HCT116 (cell line): ENCODE data around the gene FAM193A. TPM values are rescaled to one million over a fixed set of nuclear protein-coding genes. Genes with fewer than 3 reads are reported as not detected.
A peak's percentile ranks its signal among the peaks of the same experiment; 100 is the strongest.

Experiments used
- ATAC-seq: fragments of 200-7000 bp; cut with Tn5 transposase; 2 replicates; pipeline ENCODE4 v1.9.1; 2020; ENCODE audit warnings: mild to moderate bottlenecking, moderate library complexity
- BruUV-seq: library from RNA; stranded (reverse); fragments of 400-500 nt; replicated peaks from 2 replicates; lab custom pipeline; 2021; lab: Mats Ljungman, UMichigan
- CTCF ChIA-PET: fragments of 300-600 bp; sonication (Branson Sonifier 250); formaldehyde crosslinking; loops from one replicate; lab custom pipeline; 2021; ENCODE audit warnings: antibody characterized with exemption; lab: Charles Lee
- POLR2A ChIA-PET: fragments of 300-600, 350-600 bp; sonication (Branson Sonifier 250); formaldehyde crosslinking; loops from one replicate; lab custom pipeline; 2021; ENCODE audit warnings: antibody characterized with exemption; lab: Charles Lee
- RAD21 ChIA-PET, 2 experiments: fragments of 300-600 bp; sonication (Branson Sonifier 250); formaldehyde crosslinking; loops; one replicate each; lab custom pipeline; 2023; ENCODE audit warnings: low total read pairs in 2 of 2; ENCODE audit not compliant: uncharacterized antibody in 2 of 2, unreplicated experiment in 2 of 2, low non-redundant PET in 1 of 2; lab: Charles Lee
- DNase-seq: peaks from one replicate; pipeline ENCODE4 v3.0.0-alpha.2; 2010; ENCODE audit warnings: low read depth, low spot score
- H2AFZ ChIP-seq: fragments of 200-600 bp; shearing (Covaris generic), sonication (generic); 2 replicates; pipeline ENCODE4 v1.6.1; 2017; ENCODE audit warnings: low read depth, mixed run types, mixed read lengths, antibody characterized with exemption, low read length; ENCODE audit not compliant: poor library complexity, severe bottlenecking
- H3K27ac ChIP-seq: 2 replicates; pipeline ENCODE4 v1.5.1; 2012; ENCODE audit warnings: low read depth, low read length
- H3K27me3 ChIP-seq: fragments of 200-600 bp; sonication (generic); 2 replicates; pipeline ENCODE4 v1.6.1; 2016; ENCODE audit warnings: mixed run types, low read length, mixed read lengths; ENCODE audit not compliant: insufficient read depth
- H3K36me3 ChIP-seq, 2 experiments: fragments of 200-500 bp in 1 of 2; fragments of 200-600 bp in 1 of 2; sonication (Bioruptor generic) in 1 of 2; sonication (generic) in 1 of 2; 2 replicates each; pipeline versions ENCODE4 v1.5.1 to v1.6.1; 2014 to 2016; ENCODE audit warnings: low read length in 2 of 2, inconsistent platforms in 1 of 2, mixed read lengths in 1 of 2, mixed run types in 1 of 2; ENCODE audit not compliant: insufficient read depth in 2 of 2, control insufficient read depth in 1 of 2
- H3K4me1 ChIP-seq, 2 experiments: fragments of 200-600 bp in 1 of 2; sonication (generic) in 1 of 2; 2 replicates each; pipeline versions ENCODE4 v1.5.1 to v1.6.1; 2012 to 2017; ENCODE audit warnings: low read length in 2 of 2, inconsistent platforms in 1 of 2, mild to moderate bottlenecking in 1 of 2, mixed read lengths in 1 of 2, mixed run types in 1 of 2, moderate library complexity in 1 of 2; ENCODE audit not compliant: insufficient read depth in 2 of 2, control insufficient read depth in 1 of 2
- H3K4me2 ChIP-seq: fragments of 200-600 bp; sonication (generic); 2 replicates; pipeline ENCODE4 v1.6.1; 2017; ENCODE audit warnings: mixed run types, low read length, mixed read lengths
- H3K4me3 ChIP-seq, 2 experiments: fragments of 200-600 bp in 1 of 2; sonication (generic) in 1 of 2; replicated peaks in 1 of 2; 2 replicates each; pipeline ENCODE4 v1.5.1; 2011 to 2016; ENCODE audit warnings: low read length in 2 of 2, control low read depth in 1 of 2, low read depth in 1 of 2, mild to moderate bottlenecking in 1 of 2, mixed read lengths in 1 of 2, mixed run types in 1 of 2
- H3K79me2 ChIP-seq: fragments of 200-600 bp; sonication (generic); 2 replicates; pipeline ENCODE4 v1.6.1; 2017; ENCODE audit warnings: mild to moderate bottlenecking, mixed run types, low read length, moderate library complexity, mixed read lengths; ENCODE audit not compliant: insufficient read depth
- H3K9ac ChIP-seq: fragments of 200-600 bp; sonication (generic); 2 replicates; pipeline ENCODE4 v1.6.1; 2016; ENCODE audit warnings: low read length, mixed read lengths
- H3K9me2 ChIP-seq: fragments of 200-600 bp; sonication (generic), shearing (Covaris generic); 2 replicates; pipeline ENCODE4 v1.6.1; 2017; ENCODE audit warnings: mixed run types, mild to moderate bottlenecking, moderate library complexity; ENCODE audit not compliant: insufficient read depth
- H3K9me3 ChIP-seq, 2 experiments: fragments of 200-500 bp in 1 of 2; fragments of 200-600 bp in 1 of 2; sonication (Bioruptor generic) in 1 of 2; sonication (generic) in 1 of 2; 2 replicates each; pipeline ENCODE4 v1.6.1; 2014 to 2017; ENCODE audit warnings: low read length in 2 of 2, mixed read lengths in 2 of 2, inconsistent platforms in 1 of 2, low read depth in 1 of 2, mild to moderate bottlenecking in 1 of 2, mixed run types in 1 of 2, moderate library complexity in 1 of 2; ENCODE audit not compliant: control insufficient read depth in 1 of 2, insufficient read depth in 1 of 2
- H4K20me1 ChIP-seq: fragments of 200-600 bp; sonication (generic), shearing (Covaris generic); 2 replicates; pipeline ENCODE4 v1.6.1; 2017; ENCODE audit warnings: mixed run types, mild to moderate bottlenecking, moderate library complexity; ENCODE audit not compliant: insufficient read depth
- ATF3 ChIP-seq: IDR thresholded peaks from 2 replicates; pipeline ENCODE4 v1.6.1; 2012
- CBX3 ChIP-seq: IDR thresholded peaks from 2 replicates; pipeline ENCODE4 v1.6.1; 2012; ENCODE audit warnings: low read depth
- CEBPB ChIP-seq: IDR thresholded peaks from 2 replicates; pipeline ENCODE4 v1.6.1; 2012; ENCODE audit warnings: low read depth
- CTCF ChIP-seq, 3 experiments: fragments of 200-600 bp in 1 of 3; sonication (generic) in 1 of 3; IDR thresholded peaks in 2 of 3; conservative IDR thresholded peaks in 1 of 3; 2 replicates each; pipeline ENCODE4 v1.5.1; 2012 to 2017; ENCODE audit warnings: low read depth in 2 of 3, low read length in 2 of 3, antibody characterized with exemption in 1 of 3, borderline replicate concordance in 1 of 3, control low read depth in 1 of 3, mild to moderate bottlenecking in 1 of 3, mixed read lengths in 1 of 3, mixed run types in 1 of 3, moderate library complexity in 1 of 3; ENCODE audit not compliant: insufficient read depth in 1 of 3
- ELF1 ChIP-seq: IDR thresholded peaks from 2 replicates; pipeline ENCODE4 v1.6.1; 2012; ENCODE audit warnings: low read depth, borderline replicate concordance
- EZH2phosphoT487 ChIP-seq: fragments of 200-600 bp; IDR thresholded peaks from 2 replicates; pipeline ENCODE4 v1.6.1; 2018; ENCODE audit warnings: antibody characterized with exemption, borderline replicate concordance
- FOSL1 ChIP-seq: IDR thresholded peaks from 2 replicates; pipeline ENCODE4 v1.6.1; 2012; ENCODE audit warnings: low read depth
- RAD21 ChIP-seq: IDR thresholded peaks from 2 replicates; pipeline ENCODE4 v1.6.1; 2012; ENCODE audit warnings: low read depth, mild to moderate bottlenecking
- REST ChIP-seq: IDR thresholded peaks from 2 replicates; pipeline ENCODE4 v1.6.1; 2012; ENCODE audit warnings: low read depth
- SRF ChIP-seq: IDR thresholded peaks from 2 replicates; pipeline ENCODE4 v1.6.1; 2012; ENCODE audit warnings: low read depth
- TCF7L2 ChIP-seq: IDR thresholded peaks from 2 replicates; pipeline ENCODE4 v1.7.0; 2011; ENCODE audit warnings: borderline replicate concordance, inconsistent platforms; ENCODE audit not compliant: insufficient read depth, insufficient read length; ENCODE audit errors: extremely low read depth
- YY1 ChIP-seq: IDR thresholded peaks from 2 replicates; pipeline ENCODE4 v1.6.1; 2011; ENCODE audit warnings: low read length, low read depth, moderate library complexity, mild to moderate bottlenecking; ENCODE audit not compliant: insufficient replicate concordance; ENCODE audit errors: extremely low read depth
- ZFX ChIP-seq: fragments of 450-650 bp; IDR thresholded peaks from 2 replicates; pipeline ENCODE4 v1.6.1; 2017
- intact Hi-C: fragments of 100-400 bp; cut with micrococcal nuclease; formaldehyde crosslinking; loops from 2 replicates; pipeline ENCODE4 v1.10.0; 2022
- total RNA-seq: library from RNA; stranded (reverse); gene quantifications from one replicate; pipeline ENCODE4 v1.2.1, GENCODE V29; 2021; ENCODE audit not compliant: unreplicated experiment

FAM193A gene
- total RNA-seq, 1 experiment from 2014 or later, result 15.7 TPM

GRCh38 chr4:2630556-2631273, 94.3 kb downstream of the FAM193A start:
- CTCF ChIA-PET, result interaction anchor here (1.2 kb wide), 1 partner anchor 13 kb away, joined by 3 read pairs; no protein-coding TSS in a partner anchor
- no peak overlapping the region for H3K4me3 ChIP-seq
- H3K27ac ChIP-seq, result no peak overlapping the region
- no peaks in the 10 kb centered on the region for H3K9me3 ChIP-seq
- POLR2A ChIA-PET, result no interaction called here
- BruUV-seq, result no TSS peak
- no peaks in the 10 kb centered on the region for H3K4me1 ChIP-seq
- DNase-seq, result peak; percentile 8
- RAD21 ChIA-PET, result no interaction called here
- H4K20me1 ChIP-seq, result no peaks in the 10 kb centered on the region
- no peaks in the 10 kb centered on the region for H3K9me2 ChIP-seq
- peaks cover 7 to 10% of the 10 kb centered on the region in 2 experiments; a peak in 3 of 4 replicates for H3K36me3 ChIP-seq
- H3K4me2 ChIP-seq, result no peak overlapping the region
- intact Hi-C loops, result no loop called here
- TF ChIP-seq EZH2phosphoT487 (no peak), RAD21 (peak; percentile 49), SRF (no peak), CTCF (IDR thresholded peaks at IDR 0.05 in 2 of 3, conservative IDR thresholded peaks at IDR 0.05 in 1 of 3; ENCODE audit: borderline replicate concordance in 1 of 3, insufficient read depth in 1 of 3, low read depth in 2 of 3, low read length in 2 of 3) (peak; percentile 38 to 84 (median 40); a peak in 5 of 6 replicates)
- H3K27me3 ChIP-seq, result no peaks in the 10 kb centered on the region
- ATAC-seq, result peak; percentile 88
- no peak overlapping the region for H3K9ac ChIP-seq
- no peak overlapping the region for H2AFZ ChIP-seq
- H3K79me2 ChIP-seq, result no peaks in the 10 kb centered on the region; the same call in 1 of the 2 replicates

- no peak overlapping the region for H2AFZ ChIP-seq
- no peak overlapping the region for H3K4me3 ChIP-seq
- H3K9ac ChIP-seq, result no peak overlapping the region
- no peak overlapping the region for H3K27ac ChIP-seq
- H3K27me3 ChIP-seq, result no peaks in the 10 kb centered on the region
- POLR2A ChIA-PET, result no interaction called here
- peaks cover 4 to 10% of the 10 kb centered on the region in 2 experiments; a peak in 3 of 4 replicates for H3K36me3 ChIP-seq
- ATAC-seq (no peak), DNase-seq (no peak)
- 0 out of 2 replicates have a peak, but pooled peaks cover 5% of the 10 kb centered on the region for H4K20me1 ChIP-seq
- CTCF ChIA-PET, result no interaction called here
- H3K4me2 ChIP-seq, result no peak overlapping the region
- no peaks in the 10 kb centered on the region for H3K4me1 ChIP-seq
- intact Hi-C loops, result no loop called here
- H3K9me2 ChIP-seq, result no peaks in the 10 kb centered on the region
- RAD21 ChIA-PET, result interaction anchor here in 1 of 2 experiments (0.5 kb wide), 1 partner anchor 9 kb away, joined by 3 read pairs; no protein-coding TSS in a partner anchor
- no peaks in the 10 kb centered on the region for H3K9me3 ChIP-seq
- no TSS peak for BruUV-seq
- peaks cover 8% of the 10 kb centered on the region for H3K79me2 ChIP-seq
- TF ChIP-seq TCF7L2 (no peak), SRF (no peak), ELF1 (no peak), YY1 (no peak), FOSL1 (no peak), EZH2phosphoT487 (no peak), RAD21 (no peak), ATF3 (no peak), ZFX (no peak), CEBPB (no peak), REST (no peak), CBX3 (no peak)
Observed at GRCh38 chr4:2634014-2634413, 97.6 kb downstream of the FAM193A start.
